ENCODE measurements around the gene CRYBB1.

The CRYBB1 gene

GRCh38 chr22:26636296-26636695 lies 18.5 kb upstream of the CRYBB1 start:
- no peak overlapping the region for H3K4me3 ChIP-seq (ENCODE audit: insufficient read depth, low read depth, low read length)
- no peak overlapping the region for H3K27ac ChIP-seq (ENCODE audit: insufficient read depth, low read depth, low read length, poor library complexity, severe bottlenecking)
- no peaks in the 10 kb centered on the region for H3K27me3 ChIP-seq (ENCODE audit: control insufficient read depth, insufficient read depth, low read length, poor library complexity, severe bottlenecking)
- no peaks in the 10 kb centered on the region for H3K9me3 ChIP-seq (ENCODE audit: control insufficient read depth, low read length)
- no peaks in the 10 kb centered on the region for H3K36me3 ChIP-seq (ENCODE audit: control insufficient read depth, insufficient read depth, low read length)
- 96 to 98% methylated on average over 1 of the region's 1 CpG for whole genome bisulfite sequencing, 2 experiments
- H3K4me1 ChIP-seq (ENCODE audit: control insufficient read depth, insufficient read depth, low read length): peaks cover 4% of the 10 kb centered on the region

DNA sequence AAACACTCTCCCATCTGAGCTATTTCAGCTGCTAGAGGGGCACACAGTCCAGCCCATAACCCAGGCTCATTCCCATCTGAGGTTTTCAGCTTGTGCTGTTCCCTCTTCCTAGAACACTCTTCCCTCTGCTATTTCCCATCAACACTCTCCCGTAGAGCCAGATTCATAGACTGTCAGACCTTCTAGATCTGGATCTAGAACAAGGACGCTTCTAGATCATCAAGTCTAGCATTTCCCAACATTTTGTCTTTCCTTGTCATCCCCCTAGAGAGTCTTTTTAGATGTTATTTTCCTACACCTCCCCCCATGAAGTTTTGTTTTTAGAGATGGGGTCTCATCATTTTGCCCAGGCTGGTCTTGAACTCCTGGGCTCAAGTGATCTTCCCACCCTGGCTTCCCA lies 17.3 kb upstream of the CRYBB1 start:
- H3K9me3 ChIP-seq (ENCODE audit: control insufficient read depth, low read length): no peaks in the 10 kb centered on the region
- H3K4me3 ChIP-seq (ENCODE audit: insufficient read depth, low read depth, low read length): no peak overlapping the region
- no peak overlapping the region for H3K27ac ChIP-seq (ENCODE audit: insufficient read depth, low read depth, low read length, poor library complexity, severe bottlenecking)
- peaks cover 4% of the 10 kb centered on the region for H3K4me1 ChIP-seq (ENCODE audit: control insufficient read depth, insufficient read depth, low read length)
- WGBS, 2 experiments: 94% methylated on average over 2 of the region's 2 CpGs
- H3K27me3 ChIP-seq (ENCODE audit: control insufficient read depth, insufficient read depth, low read length, poor library complexity, severe bottlenecking): no peaks in the 10 kb centered on the region
- no peaks in the 10 kb centered on the region for H3K36me3 ChIP-seq (ENCODE audit: control insufficient read depth, insufficient read depth, low read length)

DNA sequence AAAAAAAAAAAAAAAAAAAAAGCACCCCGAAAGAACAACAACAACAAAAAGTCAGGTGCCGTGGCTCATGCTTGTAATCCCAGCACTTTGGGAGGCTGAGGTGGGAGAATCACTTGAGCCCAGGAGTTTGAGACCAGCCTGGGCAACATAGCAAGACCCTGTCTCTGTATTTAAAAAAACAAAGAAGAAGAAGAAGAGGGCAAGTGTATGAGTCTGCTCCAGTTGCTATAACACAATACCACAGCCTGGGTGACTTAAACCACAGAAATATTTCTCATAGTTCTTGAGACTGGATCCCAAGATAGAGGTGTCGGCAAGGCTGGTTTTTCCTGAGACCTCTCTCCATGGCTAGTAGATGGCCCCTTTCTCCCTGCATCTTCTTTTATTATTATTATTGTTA lies 16.4 kb upstream of the CRYBB1 start:
- Histone ChIP-seq H3K36me3 (ENCODE audit: control insufficient read depth, insufficient read depth, low read length) (no peaks in the 10 kb centered on the region), H3K27ac (ENCODE audit: insufficient read depth, low read depth, low read length, poor library complexity, severe bottlenecking) (no peak overlapping the region), H3K9me3 (ENCODE audit: control insufficient read depth, low read length) (no peaks in the 10 kb centered on the region), H3K27me3 (ENCODE audit: control insufficient read depth, insufficient read depth, low read length, poor library complexity, severe bottlenecking) (no peaks in the 10 kb centered on the region), H3K4me3 (ENCODE audit: insufficient read depth, low read depth, low read length) (no peak overlapping the region), H3K4me1 (ENCODE audit: control insufficient read depth, insufficient read depth, low read length) (peaks cover 4% of the 10 kb centered on the region)
- WGBS, 2 experiments: 96 to 99% methylated on average over 2 to 3 of the region's 3 CpGs

- no peaks in the 10 kb centered on the region for H3K36me3 ChIP-seq (ENCODE audit: control insufficient read depth, insufficient read depth, low read length)
- H3K4me1 ChIP-seq (ENCODE audit: control insufficient read depth, insufficient read depth, low read length): no peaks in the 10 kb centered on the region
- no peaks in the 10 kb centered on the region for H3K27me3 ChIP-seq (ENCODE audit: control insufficient read depth, insufficient read depth, low read length, poor library complexity, severe bottlenecking)
- H3K4me3 ChIP-seq (ENCODE audit: insufficient read depth, low read depth, low read length): no peak overlapping the region
- H3K9me3 ChIP-seq (ENCODE audit: control insufficient read depth, low read length): no peaks in the 10 kb centered on the region
- no peak overlapping the region for H3K27ac ChIP-seq (ENCODE audit: insufficient read depth, low read depth, low read length, poor library complexity, severe bottlenecking)
- 78 to 85% methylated on average over 6 to 8 of the region's 8 CpGs for WGBS, 2 experiments
Observed at GRCh38 chr22:26632422-26633155, 14.8 kb upstream of the CRYBB1 start.

GRCh38 chr22:26631282-26631681 lies 13.5 kb upstream of the CRYBB1 start:
- no peaks in the 10 kb centered on the region for H3K4me1 ChIP-seq (ENCODE audit: control insufficient read depth, insufficient read depth, low read length)
- H3K36me3 ChIP-seq (ENCODE audit: control insufficient read depth, insufficient read depth, low read length): no peaks in the 10 kb centered on the region
- 94 to 96% methylated on average over 4 of the region's 4 CpGs for WGBS, 2 experiments
- H3K4me3 ChIP-seq (ENCODE audit: insufficient read depth, low read depth, low read length): no peak overlapping the region
- H3K27me3 ChIP-seq (ENCODE audit: control insufficient read depth, insufficient read depth, low read length, poor library complexity, severe bottlenecking): no peaks in the 10 kb centered on the region
- H3K27ac ChIP-seq (ENCODE audit: insufficient read depth, low read depth, low read length, poor library complexity, severe bottlenecking): no peak overlapping the region
- no peaks in the 10 kb centered on the region for H3K9me3 ChIP-seq (ENCODE audit: control insufficient read depth, low read length)

DNA sequence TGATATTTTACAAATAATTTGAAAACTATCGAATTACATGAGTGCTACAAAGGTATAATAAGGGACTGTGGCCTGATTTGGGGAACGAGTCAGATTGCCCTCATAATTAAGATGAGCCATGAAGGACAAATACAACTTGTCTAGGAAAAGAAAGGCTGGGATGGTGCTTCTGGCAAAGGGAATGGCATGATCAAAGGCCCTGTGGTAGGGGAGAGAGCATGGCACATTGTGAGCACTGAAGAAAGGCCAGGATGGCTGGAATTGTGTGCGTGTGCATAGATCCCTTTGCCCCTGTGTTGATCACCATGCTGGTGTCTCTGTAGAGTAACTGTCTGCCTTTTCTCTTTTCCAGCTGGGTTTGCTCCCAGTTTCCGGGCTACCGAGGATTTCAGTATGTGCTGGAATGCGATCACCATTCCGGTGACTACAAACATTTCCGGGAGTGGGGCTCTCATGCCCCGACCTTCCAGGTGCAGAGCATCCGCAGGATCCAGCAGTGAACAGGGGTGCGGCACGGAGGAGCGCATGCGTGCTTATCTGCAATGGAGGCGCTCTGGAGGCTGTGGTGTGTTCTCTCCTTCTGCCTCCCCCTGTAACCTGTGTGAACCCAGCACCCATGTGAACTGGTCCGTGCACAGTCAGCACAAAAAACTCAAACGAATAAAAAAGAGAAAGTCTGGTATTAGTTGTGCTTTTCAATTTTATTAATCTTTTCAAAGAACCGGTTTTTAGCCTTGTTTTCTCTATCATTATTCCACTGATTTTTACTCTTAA lies 12.3 kb upstream of the CRYBB1 start:
- no peaks in the 10 kb centered on the region for H3K36me3 ChIP-seq (ENCODE audit: control insufficient read depth, insufficient read depth, low read length)
- no peak overlapping the region for H3K27ac ChIP-seq (ENCODE audit: insufficient read depth, low read depth, low read length, poor library complexity, severe bottlenecking)
- no peaks in the 10 kb centered on the region for H3K27me3 ChIP-seq (ENCODE audit: control insufficient read depth, insufficient read depth, low read length, poor library complexity, severe bottlenecking)
- H3K4me3 ChIP-seq (ENCODE audit: insufficient read depth, low read depth, low read length): no peak overlapping the region
- no peaks in the 10 kb centered on the region for H3K9me3 ChIP-seq (ENCODE audit: control insufficient read depth, low read length)
- WGBS, 2 experiments: 93 to 96% methylated on average over 17 to 18 of the region's 18 CpGs
- no peaks in the 10 kb centered on the region for H3K4me1 ChIP-seq (ENCODE audit: control insufficient read depth, insufficient read depth, low read length)

GRCh38 chr22:26624803-26625202 lies 7.0 kb upstream of the CRYBB1 start:
- no peaks in the 10 kb centered on the region for H3K9me3 ChIP-seq (ENCODE audit: control insufficient read depth, low read length)
- no peaks in the 10 kb centered on the region for H3K36me3 ChIP-seq (ENCODE audit: control insufficient read depth, insufficient read depth, low read length)
- no peak overlapping the region for H3K27ac ChIP-seq (ENCODE audit: insufficient read depth, low read depth, low read length, poor library complexity, severe bottlenecking)
- no peak overlapping the region for H3K4me3 ChIP-seq (ENCODE audit: insufficient read depth, low read depth, low read length)
- WGBS, 2 experiments: 93% methylated on average over 12 of the region's 12 CpGs
- H3K27me3 ChIP-seq (ENCODE audit: control insufficient read depth, insufficient read depth, low read length, poor library complexity, severe bottlenecking): no peaks in the 10 kb centered on the region
- peaks cover 4% of the 10 kb centered on the region for H3K4me1 ChIP-seq (ENCODE audit: control insufficient read depth, insufficient read depth, low read length)

DNA sequence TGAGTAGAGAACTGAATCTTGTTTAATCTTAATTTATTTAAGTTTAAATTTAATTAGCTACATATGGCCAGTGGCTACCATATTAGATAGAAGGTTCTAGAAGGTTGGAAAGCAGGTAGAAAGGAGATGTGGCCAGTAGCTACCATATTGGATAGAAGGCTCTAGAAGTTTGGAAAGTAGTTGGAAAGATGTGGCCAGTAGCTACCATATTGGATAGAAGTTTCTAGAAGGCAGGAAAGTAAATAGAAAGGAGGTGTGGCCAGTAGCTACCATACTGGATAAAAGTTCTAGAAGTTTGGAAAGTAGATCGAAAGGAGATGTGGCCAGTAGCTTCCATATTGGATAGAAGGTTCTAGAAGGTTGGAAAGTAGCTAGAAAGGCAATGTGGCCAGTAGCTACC lies 6.2 kb upstream of the CRYBB1 start:
- Histone ChIP-seq H3K27me3 (ENCODE audit: control insufficient read depth, insufficient read depth, low read length, poor library complexity, severe bottlenecking) (no peaks in the 10 kb centered on the region), H3K27ac (ENCODE audit: insufficient read depth, low read depth, low read length, poor library complexity, severe bottlenecking) (no peak overlapping the region), H3K4me1 (ENCODE audit: control insufficient read depth, insufficient read depth, low read length) (peaks cover 4% of the 10 kb centered on the region), H3K4me3 (ENCODE audit: insufficient read depth, low read depth, low read length) (no peak overlapping the region), H3K9me3 (ENCODE audit: control insufficient read depth, low read length) (no peaks in the 10 kb centered on the region), H3K36me3 (ENCODE audit: control insufficient read depth, insufficient read depth, low read length) (no peaks in the 10 kb centered on the region)
- WGBS, 2 experiments: 93 to 100% methylated on average over 1 of the region's 1 CpG

DNA sequence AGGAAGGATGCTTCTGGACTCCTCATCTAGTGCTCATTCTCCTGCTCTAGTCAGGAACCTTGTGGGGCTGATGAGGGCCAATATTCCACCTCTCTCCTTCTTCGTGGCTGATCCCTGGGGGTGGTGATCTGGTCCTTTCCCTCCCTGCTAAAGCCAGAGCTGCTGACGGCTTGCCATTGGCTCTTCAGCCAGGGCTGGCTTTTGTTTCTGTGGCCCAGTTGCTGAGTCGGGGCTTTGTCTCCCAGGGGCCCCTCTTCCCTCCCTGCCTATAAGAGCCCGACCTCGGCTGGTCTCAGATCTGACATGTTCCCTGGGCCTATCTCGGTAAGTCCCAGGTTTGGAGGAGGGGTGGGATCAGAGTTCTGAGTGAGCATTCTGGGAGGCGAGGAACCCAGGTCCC lies 3.8 kb upstream of the CRYBB1 start, which contains the start of gene CRYBA4:
TSS of gene CRYBA4 (plus strand) at position 301 of the 400 bp plus-strand sequence. CDS start 634 bp downstream, outside the sequence.
- no peak within 1 kb of the TSS for H3K27ac ChIP-seq (ENCODE audit: insufficient read depth, low read depth, low read length, poor library complexity, severe bottlenecking)
- H3K36me3 ChIP-seq (ENCODE audit: control insufficient read depth, insufficient read depth, low read length): no peaks in the 10 kb centered on the region
- peaks cover 20% of the 10 kb centered on the region for H3K4me1 ChIP-seq (ENCODE audit: control insufficient read depth, insufficient read depth, low read length)
- H3K27me3 ChIP-seq (ENCODE audit: control insufficient read depth, insufficient read depth, low read length, poor library complexity, severe bottlenecking): no peaks in the 10 kb centered on the region
- H3K4me3 ChIP-seq (ENCODE audit: insufficient read depth, low read depth, low read length): no peak within 1 kb of the TSS
- WGBS, 2 experiments: 48 to 51% methylated on average over 7 of the region's 7 CpGs
- no peaks in the 10 kb centered on the region for H3K9me3 ChIP-seq (ENCODE audit: control insufficient read depth, low read length)

DNA sequence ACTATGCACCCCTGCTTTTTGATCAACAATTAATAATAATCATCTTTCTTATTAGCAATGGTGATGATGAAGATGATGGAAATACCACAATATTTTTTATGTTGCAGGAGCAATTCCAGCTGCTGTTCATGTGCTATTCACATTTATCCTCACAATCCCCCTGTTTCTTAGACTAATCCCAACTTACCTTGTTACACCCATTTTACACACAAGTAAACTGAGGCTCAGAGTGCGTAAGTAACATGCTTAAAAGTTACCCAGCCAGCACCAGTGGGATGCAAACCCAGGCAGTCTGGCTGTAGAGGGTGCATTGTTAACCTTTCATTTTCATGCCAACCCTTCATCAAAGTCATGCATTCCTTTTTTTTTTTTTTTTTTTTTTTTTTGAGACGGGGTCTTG lies 2.4 kb upstream of the CRYBB1 start:
- H3K4me3 ChIP-seq (ENCODE audit: insufficient read depth, low read depth, low read length): no peak overlapping the region
- H3K27ac ChIP-seq (ENCODE audit: insufficient read depth, low read depth, low read length, poor library complexity, severe bottlenecking): no peak overlapping the region
- 84 to 95% methylated on average over 1 to 2 of the region's 2 CpGs for WGBS, 2 experiments
- H3K27me3 ChIP-seq (ENCODE audit: control insufficient read depth, insufficient read depth, low read length, poor library complexity, severe bottlenecking): no peaks in the 10 kb centered on the region
- no peaks in the 10 kb centered on the region for H3K9me3 ChIP-seq (ENCODE audit: control insufficient read depth, low read length)
- H3K36me3 ChIP-seq (ENCODE audit: control insufficient read depth, insufficient read depth, low read length): no peaks in the 10 kb centered on the region
- peaks cover 27% of the 10 kb centered on the region for H3K4me1 ChIP-seq (ENCODE audit: control insufficient read depth, insufficient read depth, low read length)

Data from ectodermal cell (in vitro differentiated cells).